ENCODE data around the gene INPP5D. TPM values are rescaled to one million over a fixed set of nuclear protein-coding genes. Genes with fewer than 3 reads are reported as not detected.
A peak's percentile ranks its signal among the peaks of the same experiment; 100 is the strongest.

The INPP5D gene
- total and polyA plus RNA-seq, 2 of the 13 experiments (the other 11 are each of a cell fraction or from before 2014, with no cell fraction given), result 16.7 to 18.0 TPM

DNA sequence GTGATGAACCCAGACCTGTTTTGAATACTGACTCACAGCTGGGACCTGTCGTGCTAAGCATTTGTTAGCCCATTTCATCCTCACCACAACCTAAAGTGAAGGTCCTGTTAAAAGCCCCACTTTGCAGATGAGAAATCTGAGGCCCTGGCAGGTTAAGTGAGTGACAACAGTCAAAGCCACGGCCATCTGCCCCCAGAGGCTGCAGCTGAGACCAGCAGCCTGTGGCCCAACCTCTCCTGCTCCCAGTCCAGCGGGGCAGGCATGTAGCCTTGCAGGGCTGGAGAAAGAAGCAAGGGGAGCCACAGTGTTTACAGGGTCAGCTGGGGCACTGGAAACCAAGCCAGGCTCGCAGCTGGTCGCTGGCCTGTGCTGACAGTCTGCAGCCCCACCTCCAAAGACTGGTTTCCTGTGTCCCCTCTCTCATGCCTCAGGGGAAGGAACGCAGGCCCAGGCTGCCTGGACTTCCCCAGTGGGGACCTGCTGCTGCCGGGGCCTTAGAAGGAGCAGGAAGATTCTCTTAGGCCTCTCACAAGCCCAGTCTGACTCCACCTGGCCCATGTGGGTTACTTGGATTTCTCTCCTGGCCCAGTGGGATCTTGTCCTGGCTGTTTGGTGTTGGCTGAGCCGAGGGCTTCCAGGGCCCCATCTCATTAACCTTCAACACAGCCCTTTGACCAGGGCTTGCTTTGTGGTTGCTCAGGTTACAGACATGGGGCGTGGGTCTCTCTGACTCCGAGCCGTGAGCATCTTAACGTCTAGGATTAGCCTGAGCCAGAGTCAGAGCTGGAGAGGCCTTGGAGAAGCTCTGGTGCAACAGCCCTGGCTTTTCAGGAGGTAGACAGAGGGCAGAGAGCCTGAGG, 1.7 kb downstream of the INPP5D start (continued):
- TF ChIP-seq, protein P1, sequence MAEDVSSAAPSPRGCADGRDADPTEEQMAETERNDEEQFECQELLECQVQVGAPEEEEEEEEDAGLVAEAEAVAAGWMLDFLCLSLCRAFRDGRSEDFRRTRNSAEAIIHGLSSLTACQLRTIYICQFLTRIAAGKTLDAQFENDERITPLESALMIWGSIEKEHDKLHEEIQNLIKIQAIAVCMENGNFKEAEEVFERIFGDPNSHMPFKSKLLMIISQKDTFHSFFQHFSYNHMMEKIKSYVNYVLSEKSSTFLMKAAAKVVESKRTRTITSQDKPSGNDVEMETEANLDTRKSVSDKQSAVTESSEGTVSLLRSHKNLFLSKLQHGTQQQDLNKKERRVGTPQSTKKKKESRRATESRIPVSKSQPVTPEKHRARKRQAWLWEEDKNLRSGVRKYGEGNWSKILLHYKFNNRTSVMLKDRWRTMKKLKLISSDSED (CRISPR knock-in tag; IDR thresholded peaks at IDR 0.05), result no peak
- TF ChIP-seq, protein P2, sequence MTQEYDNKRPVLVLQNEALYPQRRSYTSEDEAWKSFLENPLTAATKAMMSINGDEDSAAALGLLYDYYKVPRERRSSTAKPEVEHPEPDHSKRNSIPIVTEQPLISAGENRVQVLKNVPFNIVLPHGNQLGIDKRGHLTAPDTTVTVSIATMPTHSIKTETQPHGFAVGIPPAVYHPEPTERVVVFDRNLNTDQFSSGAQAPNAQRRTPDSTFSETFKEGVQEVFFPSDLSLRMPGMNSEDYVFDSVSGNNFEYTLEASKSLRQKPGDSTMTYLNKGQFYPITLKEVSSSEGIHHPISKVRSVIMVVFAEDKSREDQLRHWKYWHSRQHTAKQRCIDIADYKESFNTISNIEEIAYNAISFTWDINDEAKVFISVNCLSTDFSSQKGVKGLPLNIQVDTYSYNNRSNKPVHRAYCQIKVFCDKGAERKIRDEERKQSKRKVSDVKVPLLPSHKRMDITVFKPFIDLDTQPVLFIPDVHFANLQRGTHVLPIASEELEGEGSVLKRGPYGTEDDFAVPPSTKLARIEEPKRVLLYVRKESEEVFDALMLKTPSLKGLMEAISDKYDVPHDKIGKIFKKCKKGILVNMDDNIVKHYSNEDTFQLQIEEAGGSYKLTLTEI (CRISPR knock-in tag; conservative IDR thresholded peaks at IDR 0.05), result no peak
- TF ChIP-seq FOXC1 (CRISPR knock-in tag; IDR thresholded peaks at IDR 0.05; ENCODE audit: borderline replicate concordance) (no peak; the same call in 1 of the 2 replicates), RORA (CRISPR knock-in tag; IDR thresholded peaks at IDR 0.05) (no peak), DPF2 (CRISPR knock-in tag; IDR thresholded peaks at IDR 0.05; ENCODE audit: borderline replicate concordance, low read depth) (0 out of 2 replicates have a peak, but pooled peaks have one; percentile 66), SRY (CRISPR knock-in tag; IDR thresholded peaks at IDR 0.05) (peak; percentile 63; the same call in 1 of the 2 replicates), ZNF552 (CRISPR knock-in tag; IDR thresholded peaks at IDR 0.05; ENCODE audit: borderline replicate concordance) (0 out of 2 replicates have a peak, but pooled peaks have one; percentile 39), RBM22 (optimal IDR thresholded peaks at IDR 0.05; ENCODE audit: low read length) (peak; percentile 21)
- TF ChIP-seq, protein P3, sequence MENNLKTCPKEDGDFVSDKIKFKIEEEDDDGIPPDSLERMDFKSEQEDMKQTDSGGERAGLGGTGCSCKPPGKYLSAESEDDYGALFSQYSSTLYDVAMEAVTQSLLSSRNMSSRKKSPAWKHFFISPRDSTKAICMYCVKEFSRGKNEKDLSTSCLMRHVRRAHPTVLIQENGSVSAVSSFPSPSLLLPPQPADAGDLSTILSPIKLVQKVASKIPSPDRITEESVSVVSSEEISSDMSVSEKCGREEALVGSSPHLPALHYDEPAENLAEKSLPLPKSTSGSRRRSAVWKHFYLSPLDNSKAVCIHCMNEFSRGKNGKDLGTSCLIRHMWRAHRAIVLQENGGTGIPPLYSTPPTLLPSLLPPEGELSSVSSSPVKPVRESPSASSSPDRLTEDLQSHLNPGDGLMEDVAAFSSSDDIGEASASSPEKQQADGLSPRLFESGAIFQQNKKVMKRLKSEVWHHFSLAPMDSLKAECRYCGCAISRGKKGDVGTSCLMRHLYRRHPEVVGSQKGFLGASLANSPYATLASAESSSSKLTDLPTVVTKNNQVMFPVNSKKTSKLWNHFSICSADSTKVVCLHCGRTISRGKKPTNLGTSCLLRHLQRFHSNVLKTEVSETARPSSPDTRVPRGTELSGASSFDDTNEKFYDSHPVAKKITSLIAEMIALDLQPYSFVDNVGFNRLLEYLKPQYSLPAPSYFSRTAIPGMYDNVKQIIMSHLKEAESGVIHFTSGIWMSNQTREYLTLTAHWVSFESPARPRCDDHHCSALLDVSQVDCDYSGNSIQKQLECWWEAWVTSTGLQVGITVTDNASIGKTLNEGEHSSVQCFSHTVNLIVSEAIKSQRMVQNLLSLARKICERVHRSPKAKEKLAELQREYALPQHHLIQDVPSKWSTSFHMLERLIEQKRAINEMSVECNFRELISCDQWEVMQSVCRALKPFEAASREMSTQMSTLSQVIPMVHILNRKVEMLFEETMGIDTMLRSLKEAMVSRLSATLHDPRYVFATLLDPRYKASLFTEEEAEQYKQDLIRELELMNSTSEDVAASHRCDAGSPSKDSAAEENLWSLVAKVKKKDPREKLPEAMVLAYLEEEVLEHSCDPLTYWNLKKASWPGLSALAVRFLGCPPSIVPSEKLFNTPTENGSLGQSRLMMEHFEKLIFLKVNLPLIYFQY (CRISPR knock-in tag; IDR thresholded peaks at IDR 0.05; ENCODE audit: borderline replicate concordance), result peak; percentile 92
- TF ChIP-seq, protein P4, sequence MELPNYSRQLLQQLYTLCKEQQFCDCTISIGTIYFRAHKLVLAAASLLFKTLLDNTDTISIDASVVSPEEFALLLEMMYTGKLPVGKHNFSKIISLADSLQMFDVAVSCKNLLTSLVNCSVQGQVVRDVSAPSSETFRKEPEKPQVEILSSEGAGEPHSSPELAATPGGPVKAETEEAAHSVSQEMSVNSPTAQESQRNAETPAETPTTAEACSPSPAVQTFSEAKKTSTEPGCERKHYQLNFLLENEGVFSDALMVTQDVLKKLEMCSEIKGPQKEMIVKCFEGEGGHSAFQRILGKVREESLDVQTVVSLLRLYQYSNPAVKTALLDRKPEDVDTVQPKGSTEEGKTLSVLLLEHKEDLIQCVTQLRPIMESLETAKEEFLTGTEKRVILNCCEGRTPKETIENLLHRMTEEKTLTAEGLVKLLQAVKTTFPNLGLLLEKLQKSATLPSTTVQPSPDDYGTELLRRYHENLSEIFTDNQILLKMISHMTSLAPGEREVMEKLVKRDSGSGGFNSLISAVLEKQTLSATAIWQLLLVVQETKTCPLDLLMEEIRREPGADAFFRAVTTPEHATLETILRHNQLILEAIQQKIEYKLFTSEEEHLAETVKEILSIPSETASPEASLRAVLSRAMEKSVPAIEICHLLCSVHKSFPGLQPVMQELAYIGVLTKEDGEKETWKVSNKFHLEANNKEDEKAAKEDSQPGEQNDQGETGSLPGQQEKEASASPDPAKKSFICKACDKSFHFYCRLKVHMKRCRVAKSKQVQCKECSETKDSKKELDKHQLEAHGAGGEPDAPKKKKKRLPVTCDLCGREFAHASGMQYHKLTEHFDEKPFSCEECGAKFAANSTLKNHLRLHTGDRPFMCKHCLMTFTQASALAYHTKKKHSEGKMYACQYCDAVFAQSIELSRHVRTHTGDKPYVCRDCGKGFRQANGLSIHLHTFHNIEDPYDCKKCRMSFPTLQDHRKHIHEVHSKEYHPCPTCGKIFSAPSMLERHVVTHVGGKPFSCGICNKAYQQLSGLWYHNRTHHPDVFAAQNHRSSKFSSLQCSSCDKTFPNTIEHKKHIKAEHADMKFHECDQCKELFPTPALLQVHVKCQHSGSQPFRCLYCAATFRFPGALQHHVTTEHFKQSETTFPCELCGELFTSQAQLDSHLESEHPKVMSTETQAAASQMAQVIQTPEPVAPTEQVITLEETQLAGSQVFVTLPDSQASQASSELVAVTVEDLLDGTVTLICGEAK (IDR thresholded peaks at IDR 0.05), result no peak
- TF ChIP-seq, protein P4 (CRISPR knock-in tag; IDR thresholded peaks at IDR 0.05), result peak; percentile 82
